Neural crest cell (in vitro differentiated cells): Measurements from ENCODE around the gene DTNBP1. TPM values are rescaled to one million over a fixed set of nuclear protein-coding genes. Genes with fewer than 3 reads are reported as not detected.

Experiments
- DNase-seq: peaks from one replicate; pipeline ENCODE4 v3.0.0; 2021; ENCODE audit warnings: low read depth, mixed read lengths, low spot score
- H3K27ac Mint-ChIP-seq: one replicate; pipeline ENCODE4 v1.8.0; 2021; ENCODE audit warnings: mild to moderate bottlenecking, mixed read lengths; ENCODE audit not compliant: unreplicated experiment
- H3K27me3 Mint-ChIP-seq: 2 replicates; pipeline ENCODE4 v1.8.0; 2021; ENCODE audit warnings: low read depth, mild to moderate bottlenecking, mixed read lengths
- H3K36me3 Mint-ChIP-seq: 2 replicates; pipeline ENCODE4 v1.8.0; 2021; ENCODE audit warnings: low read depth, mild to moderate bottlenecking, mixed read lengths
- H3K4me1 Mint-ChIP-seq: 2 replicates; pipeline ENCODE4 v1.8.0; 2021; ENCODE audit warnings: mixed read lengths
- H3K4me3 Mint-ChIP-seq: one replicate; pipeline ENCODE4 v1.8.0; 2021; ENCODE audit warnings: mild to moderate bottlenecking, mixed read lengths
- H3K9me3 Mint-ChIP-seq: 2 replicates; pipeline ENCODE4 v1.8.0; 2021; ENCODE audit warnings: mixed read lengths
- total RNA-seq: library from RNA; stranded (reverse); gene quantifications from 2 replicates; pipeline ENCODE4 v1.2.1, GENCODE V29; 2021
- TF ChIP-seq, protein P1 (sequence below): fragments of 200-600 bp; sonication (generic); conservative IDR thresholded peaks from 2 replicates; pipeline ENCODE4 v1.5.0; 2021; ENCODE audit warnings: antibody characterized with exemption, mild to moderate bottlenecking

Gene DTNBP1
- total RNA-seq, 1 donor from 2014 or later: 13.5 TPM

- Mint-ChIP-seq H3K27ac (no peak overlapping the region), H3K36me3 (no peaks in the 10 kb centered on the region), H3K9me3 (no peaks in the 10 kb centered on the region), H3K27me3 (no peaks in the 10 kb centered on the region), H3K4me3 (no peak overlapping the region), H3K4me1 (no peaks in the 10 kb centered on the region)
- TF ChIP-seq, protein P1, sequence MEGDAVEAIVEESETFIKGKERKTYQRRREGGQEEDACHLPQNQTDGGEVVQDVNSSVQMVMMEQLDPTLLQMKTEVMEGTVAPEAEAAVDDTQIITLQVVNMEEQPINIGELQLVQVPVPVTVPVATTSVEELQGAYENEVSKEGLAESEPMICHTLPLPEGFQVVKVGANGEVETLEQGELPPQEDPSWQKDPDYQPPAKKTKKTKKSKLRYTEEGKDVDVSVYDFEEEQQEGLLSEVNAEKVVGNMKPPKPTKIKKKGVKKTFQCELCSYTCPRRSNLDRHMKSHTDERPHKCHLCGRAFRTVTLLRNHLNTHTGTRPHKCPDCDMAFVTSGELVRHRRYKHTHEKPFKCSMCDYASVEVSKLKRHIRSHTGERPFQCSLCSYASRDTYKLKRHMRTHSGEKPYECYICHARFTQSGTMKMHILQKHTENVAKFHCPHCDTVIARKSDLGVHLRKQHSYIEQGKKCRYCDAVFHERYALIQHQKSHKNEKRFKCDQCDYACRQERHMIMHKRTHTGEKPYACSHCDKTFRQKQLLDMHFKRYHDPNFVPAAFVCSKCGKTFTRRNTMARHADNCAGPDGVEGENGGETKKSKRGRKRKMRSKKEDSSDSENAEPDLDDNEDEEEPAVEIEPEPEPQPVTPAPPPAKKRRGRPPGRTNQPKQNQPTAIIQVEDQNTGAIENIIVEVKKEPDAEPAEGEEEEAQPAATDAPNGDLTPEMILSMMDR: no peak
- DNase-seq: no peak
Observed at GRCh38 chr6:15585760-15586214, 77.0 kb downstream of the DTNBP1 start.

GRCh38 chr6:15582499-15582898, 80.3 kb downstream of the DTNBP1 start:
- Mint-ChIP-seq H3K27me3 (no peaks in the 10 kb centered on the region), H3K4me3 (no peak overlapping the region), H3K27ac (no peak overlapping the region), H3K36me3 (peaks cover 2% of the 10 kb centered on the region), H3K4me1 (no peaks in the 10 kb centered on the region), H3K9me3 (peaks cover 2% of the 10 kb centered on the region)
- DNase-seq: no peak
- TF ChIP-seq, protein P1: no peak

DNA sequence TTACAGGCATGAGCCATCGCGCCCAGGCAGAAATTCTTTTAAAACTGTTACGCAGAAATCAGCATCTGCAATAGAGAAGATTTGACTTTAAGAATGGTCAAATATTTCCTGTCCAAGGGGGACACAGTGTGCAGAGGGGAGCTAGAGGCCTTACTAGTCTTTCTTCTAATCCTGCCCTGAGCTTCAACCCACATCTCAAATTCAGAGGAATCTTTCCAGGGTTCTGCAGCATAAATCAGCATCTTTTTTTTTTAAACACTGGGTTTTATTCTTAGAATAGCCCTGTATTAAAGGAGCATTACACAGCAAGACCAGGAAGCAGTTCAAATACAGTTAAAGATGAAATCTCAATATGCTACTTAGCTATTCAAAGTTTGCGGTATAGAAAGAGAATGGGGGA, 81.1 kb downstream of the DTNBP1 start:
- TF ChIP-seq, protein P1: no peak
- H3K27ac Mint-ChIP-seq: no peak overlapping the region
- no peak for DNase-seq
- peaks cover 2% of the 10 kb centered on the region for H3K36me3 Mint-ChIP-seq
- no peaks in the 10 kb centered on the region for H3K4me1 Mint-ChIP-seq
- H3K4me3 Mint-ChIP-seq: no peak overlapping the region
- peaks cover 2% of the 10 kb centered on the region for H3K9me3 Mint-ChIP-seq
- H3K27me3 Mint-ChIP-seq: no peaks in the 10 kb centered on the region

GRCh38 chr6:15580326-15580725, 82.5 kb downstream of the DTNBP1 start:
- no peak for DNase-seq
- peaks cover 5% of the 10 kb centered on the region for H3K4me1 Mint-ChIP-seq
- peaks cover 2% of the 10 kb centered on the region for H3K36me3 Mint-ChIP-seq
- no peak overlapping the region for H3K27ac Mint-ChIP-seq
- no peak overlapping the region for H3K4me3 Mint-ChIP-seq
- peaks cover 2% of the 10 kb centered on the region for H3K9me3 Mint-ChIP-seq
- TF ChIP-seq, protein P1: no peak
- H3K27me3 Mint-ChIP-seq: no peaks in the 10 kb centered on the region

DNA sequence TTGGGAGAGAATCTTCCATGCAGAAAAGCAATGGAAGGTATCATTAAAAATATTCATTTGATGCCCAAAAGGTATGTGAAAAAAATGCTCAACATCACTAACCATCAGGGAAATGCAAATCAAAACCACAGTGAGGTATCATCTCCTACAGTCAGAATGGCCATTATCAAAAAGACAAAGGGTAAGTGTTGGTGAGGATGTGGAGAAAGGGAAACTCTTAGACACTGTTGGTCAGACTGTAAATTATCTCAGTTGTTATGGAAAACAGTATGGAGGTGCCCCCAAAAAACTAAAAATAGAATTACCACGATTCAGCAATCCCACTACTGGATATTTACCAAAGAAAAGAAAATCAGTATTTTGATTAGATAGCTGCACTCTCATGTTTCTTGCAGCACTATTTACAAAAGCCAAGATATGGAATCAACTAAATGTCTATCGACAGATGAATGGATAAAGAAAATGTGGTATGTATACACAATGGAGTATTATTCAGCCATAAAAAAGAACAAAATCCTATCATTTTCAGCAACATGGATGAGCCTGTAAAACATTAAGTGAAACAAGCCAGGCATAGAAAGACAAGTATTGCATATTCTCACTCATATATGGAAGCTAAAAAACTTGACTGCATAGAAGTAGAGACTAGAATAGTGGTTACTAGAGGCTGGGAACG, 84.0 kb downstream of the DTNBP1 start:
- Mint-ChIP-seq H3K9me3 (peaks cover 2% of the 10 kb centered on the region), H3K27me3 (no peaks in the 10 kb centered on the region), H3K4me3 (no peak overlapping the region), H3K27ac (no peak overlapping the region), H3K36me3 (peaks cover 2% of the 10 kb centered on the region), H3K4me1 (peaks cover 15% of the 10 kb centered on the region)
- TF ChIP-seq, protein P1: no peak
- no peak for DNase-seq
